ENCODE data around the gene MIF4GD. TPM values are rescaled to one million over a fixed set of nuclear protein-coding genes. Genes with fewer than 3 reads are reported as not detected.
A peak's percentile ranks its signal among the peaks of the same experiment; 100 is the strongest.

Gene MIF4GD
- polyA plus RNA-seq, 2 of the 4 experiments (the other 2 are of a cell fraction): 23.9 to 61.0 TPM

DNA sequence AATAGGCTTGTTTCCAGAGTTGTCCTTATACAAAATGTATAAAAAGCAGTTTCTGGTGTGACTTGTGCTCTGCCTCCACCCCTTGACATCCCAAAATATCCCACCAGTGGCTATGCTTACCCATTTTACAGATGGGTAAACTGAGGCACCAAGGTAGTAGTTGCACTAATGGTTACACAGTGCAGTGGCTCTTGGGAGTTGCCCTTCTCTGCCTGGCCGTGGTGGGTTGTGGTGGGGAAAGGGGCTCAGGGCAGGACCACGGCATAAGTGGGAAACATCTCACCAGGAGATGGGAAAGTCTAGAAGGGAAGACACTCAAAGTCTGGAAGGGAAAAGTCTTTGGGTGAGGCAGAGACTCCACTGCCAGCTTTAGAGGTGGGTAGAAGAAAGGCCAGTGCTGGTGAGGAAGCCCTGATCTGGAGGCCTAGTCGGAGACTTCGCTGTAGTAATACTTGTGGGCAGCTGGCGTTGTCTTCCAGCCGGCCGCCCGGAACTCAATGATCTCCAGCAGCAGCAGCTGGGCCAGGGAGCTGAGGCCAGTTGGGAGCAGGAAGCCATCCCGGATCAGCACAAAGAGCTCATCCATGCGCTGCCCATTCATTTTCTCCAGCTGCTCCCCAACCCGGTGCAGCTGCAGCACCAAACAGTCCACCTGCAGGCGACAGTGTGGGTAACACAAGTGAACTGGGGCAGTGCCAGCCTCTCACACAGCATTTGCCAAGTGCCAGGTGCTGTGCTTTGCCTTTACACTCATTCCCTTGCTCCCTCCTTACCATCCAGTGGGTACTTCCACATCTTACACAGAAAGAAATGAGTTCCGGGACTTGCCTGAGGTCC lies 4.5 kb downstream of the MIF4GD start:
- H3K27ac ChIP-seq: no peak overlapping the region
- FAIRE-seq (no peak), DNase-seq (ENCODE audit: low read depth in 1 of 2, low spot score in 1 of 2) (no peak), ATAC-seq (no peak)
- CTCF ChIA-PET: interaction anchor here (0.6 to 8.4 kb wide), 6 partner anchors 16 to 152 kb away, joined by 3 to 110 read pairs (median 5); no protein-coding TSS in a partner anchor
- peaks cover 25% of the 10 kb centered on the region for H3K4me1 ChIP-seq
- POLR2A ChIA-PET: interaction anchor here (0.9 kb wide), 1 partner anchor 139 kb away, joined by 3 read pairs; the partner anchor contains the start of gene GRB2
- TF ChIP-seq KDM1A (IDR thresholded peaks at IDR 0.05; ENCODE audit: low read depth) (peak; percentile 93; the same call in 1 of the 2 replicates), FOSB (CRISPR knock-in tag; IDR thresholded peaks at IDR 0.05) (no peak), HDAC2 (IDR thresholded peaks at IDR 0.05) (peak; percentile 61; the same call in 1 of the 2 replicates), EHMT2 (IDR thresholded peaks at IDR 0.05; ENCODE audit: low read depth) (no peak), CHD4 (IDR thresholded peaks at IDR 0.05; ENCODE audit: borderline replicate concordance) (0 out of 2 replicates have a peak, but pooled peaks have one; percentile 51)
- no peak overlapping the region for H3K4me2 ChIP-seq
- no peak overlapping the region for H3K4me3 ChIP-seq
- WGBS (ENCODE audit: missing lambda C conversion rate): 91% methylated on average over 13 of the region's 13 CpGs
- no peaks in the 10 kb centered on the region for H3K9me3 ChIP-seq

- WGBS (ENCODE audit: missing lambda C conversion rate): 94% methylated on average over 17 of the region's 17 CpGs
- H3K4me2 ChIP-seq: no peak overlapping the region
- H3K9me3 ChIP-seq: no peaks in the 10 kb centered on the region
- no peak overlapping the region for H3K4me3 ChIP-seq
- FAIRE-seq (no peak), ATAC-seq (no peak), DNase-seq (ENCODE audit: low read depth in 1 of 2, low spot score in 1 of 2) (no peak)
- H3K27ac ChIP-seq: no peak overlapping the region
- TF ChIP-seq NFE2L2 (conservative IDR thresholded peaks at IDR 0.05; ENCODE audit: low read length): no peak
- TF ChIP-seq SMC3 (IDR thresholded peaks at IDR 0.05): no peak
- TF ChIP-seq NPAS2 (CRISPR knock-in tag; IDR thresholded peaks at IDR 0.05; ENCODE audit: borderline replicate concordance): no peak
- no peak for TF ChIP-seq ELK1 (IDR thresholded peaks at IDR 0.05; ENCODE audit: low read depth, low read length)
- TF ChIP-seq BCL3 (IDR thresholded peaks at IDR 0.05): no peak
- no peak for TF ChIP-seq RFX5 (IDR thresholded peaks at IDR 0.05)
- TF ChIP-seq MAZ (IDR thresholded peaks at IDR 0.05; ENCODE audit: borderline replicate concordance, low read depth, low read length): no peak
- no peak for TF ChIP-seq ZSCAN20 (CRISPR knock-in tag; IDR thresholded peaks at IDR 0.05)
- TF ChIP-seq FOSB (CRISPR knock-in tag; IDR thresholded peaks at IDR 0.05): no peak
- TF ChIP-seq FOXS1 (CRISPR knock-in tag; IDR thresholded peaks at IDR 0.05): no peak
- TF ChIP-seq HOXB5 (CRISPR knock-in tag; IDR thresholded peaks at IDR 0.05): no peak
- no peak for TF ChIP-seq JUNB (IDR thresholded peaks at IDR 0.05)
- TF ChIP-seq BHLHE40 (IDR thresholded peaks at IDR 0.05; ENCODE audit: low read depth, low read length): no peak
- no peak for TF ChIP-seq TFCP2L1 (CRISPR knock-in tag; IDR thresholded peaks at IDR 0.05)
- TF ChIP-seq, protein P1, sequence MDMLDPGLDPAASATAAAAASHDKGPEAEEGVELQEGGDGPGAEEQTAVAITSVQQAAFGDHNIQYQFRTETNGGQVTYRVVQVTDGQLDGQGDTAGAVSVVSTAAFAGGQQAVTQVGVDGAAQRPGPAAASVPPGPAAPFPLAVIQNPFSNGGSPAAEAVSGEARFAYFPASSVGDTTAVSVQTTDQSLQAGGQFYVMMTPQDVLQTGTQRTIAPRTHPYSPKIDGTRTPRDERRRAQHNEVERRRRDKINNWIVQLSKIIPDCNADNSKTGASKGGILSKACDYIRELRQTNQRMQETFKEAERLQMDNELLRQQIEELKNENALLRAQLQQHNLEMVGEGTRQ (IDR thresholded peaks at IDR 0.05): no peak
- no peak for TF ChIP-seq ZFP36 (IDR thresholded peaks at IDR 0.05; ENCODE audit: borderline replicate concordance, partially characterized antibody)
- CTCF ChIA-PET: interaction anchor here (1.6 to 8.4 kb wide), 3 partner anchors 17 to 147 kb away, joined by 6 to 110 read pairs (median 7); no protein-coding TSS in a partner anchor
- POLR2A ChIA-PET: no interaction called here
- H3K4me1 ChIP-seq: peaks cover 25% of the 10 kb centered on the region
Measured at GRCh38 chr17:75265614-75266315, 5.3 kb downstream of the MIF4GD start.
